Sigmoid colon (tissue), 3 donors: ENCODE data around the gene CCDC47.

ENCODE experiments used
- CTCF ChIP-seq, 4 experiments: fragments of 450-650 bp in 3 of 4; fragments of 200-600 bp in 1 of 4; IDR thresholded peaks; one replicate each; pipeline ENCODE4 v1.5.1; 2016 to 2019; ENCODE audit warnings: antibody characterized with exemption in 4 of 4, mild to moderate bottlenecking in 3 of 4, moderate library complexity in 2 of 4
- POLR2A ChIP-seq, 2 donors: fragments of 450-650 bp; IDR thresholded peaks; one replicate each; pipeline ENCODE4 v1.6.1; 2016; ENCODE audit warnings: antibody characterized with exemption in 2 of 2, mild to moderate bottlenecking in 2 of 2, moderate library complexity in 2 of 2

DNA sequence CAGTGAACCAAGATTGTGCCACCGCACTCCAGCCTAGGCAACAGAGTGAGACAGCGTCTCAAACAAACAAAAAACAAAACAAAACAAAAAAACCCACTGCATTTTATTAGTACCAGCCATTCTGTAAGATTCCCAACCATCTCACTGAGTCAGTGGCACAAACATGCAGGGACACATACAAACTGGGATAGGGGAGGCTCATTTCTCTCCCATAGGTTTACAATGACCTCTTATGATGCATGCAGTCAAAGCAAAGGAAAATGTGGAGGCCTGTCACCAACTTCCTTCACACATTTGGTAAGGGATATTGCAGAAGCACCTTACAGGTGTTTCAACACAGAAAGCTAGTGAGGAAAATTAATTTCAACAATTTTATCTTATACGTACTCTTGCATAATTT, 19.4 kb downstream of the CCDC47 start:
- no peak for TF ChIP-seq CTCF (IDR thresholded peaks at IDR 0.05)
- TF ChIP-seq POLR2A (IDR thresholded peaks at IDR 0.05): no peak
